Calu3 (cell line): ENCODE measurements around the gene OVAAL. TPM values are rescaled to one million over a fixed set of nuclear protein-coding genes. Genes with fewer than 3 reads are reported as not detected.

Experiments used
- BruUV-seq: library from RNA; stranded (reverse); fragments of 400-500 nt; replicated peaks from 2 replicates; lab custom pipeline; 2021; lab: Mats Ljungman, UMichigan
- CTCF ChIA-PET: fragments of 300-600 bp; sonication (Branson Sonifier 250); formaldehyde crosslinking; loops from one replicate; lab custom pipeline; 2022; ENCODE audit warnings: antibody characterized with exemption; lab: Charles Lee
- DNase-seq: peaks from one replicate; pipeline ENCODE4 v3.0.0; 2022
- H3K27ac Mint-ChIP-seq: one replicate; pipeline ENCODE4 v1.8.0; 2022; ENCODE audit warnings: mixed read lengths; ENCODE audit not compliant: unreplicated experiment
- H3K27me3 Mint-ChIP-seq: one replicate; pipeline ENCODE4 v1.8.0; 2022; ENCODE audit warnings: mixed read lengths; ENCODE audit not compliant: unreplicated experiment
- H3K36me3 Mint-ChIP-seq: one replicate; pipeline ENCODE4 v1.8.0; 2022; ENCODE audit warnings: mild to moderate bottlenecking, moderate library complexity, mixed read lengths; ENCODE audit not compliant: insufficient read depth, unreplicated experiment
- H3K4me1 Mint-ChIP-seq: one replicate; pipeline ENCODE4 v1.8.0; 2022; ENCODE audit warnings: mild to moderate bottlenecking, low read depth, mixed read lengths; ENCODE audit not compliant: unreplicated experiment
- H3K4me3 Mint-ChIP-seq: one replicate; pipeline ENCODE4 v1.8.0; 2022; ENCODE audit warnings: mild to moderate bottlenecking, low read depth, moderate library complexity, mixed read lengths; ENCODE audit not compliant: unreplicated experiment
- H3K9me3 Mint-ChIP-seq: one replicate; pipeline ENCODE4 v1.8.0; 2022; ENCODE audit warnings: low read depth, mixed read lengths; ENCODE audit not compliant: unreplicated experiment
- intact Hi-C: fragments of 100-400 bp; cut with micrococcal nuclease; formaldehyde crosslinking; loops from one replicate; pipeline ENCODE4 v1.10.0; 2022; ENCODE audit not compliant: unreplicated experiment
- total RNA-seq: library from RNA; stranded (reverse); gene quantifications from 2 replicates; pipeline ENCODE4 v1.2.3, GENCODE V29; 2022
- TF ChIP-seq, protein P1 (sequence below): fragments of 200-600 bp; IDR thresholded peaks from one replicate; pipeline ENCODE4 v1.8.0; 2022; ENCODE audit warnings: antibody characterized with exemption; ENCODE audit not compliant: unreplicated experiment

The OVAAL gene
- total RNA-seq, 1 experiment from 2014 or later, result not detected

GRCh38 chr1:180588121-180588520 is 29.4 kb downstream of the OVAAL start:
- no peaks in the 10 kb centered on the region for H3K27me3 Mint-ChIP-seq
- H3K27ac Mint-ChIP-seq, result no peak overlapping the region
- H3K4me1 Mint-ChIP-seq, result peaks cover 25% of the 10 kb centered on the region
- no peak overlapping the region for H3K4me3 Mint-ChIP-seq
- BruUV-seq, result no TSS peak
- TF ChIP-seq, protein P1, sequence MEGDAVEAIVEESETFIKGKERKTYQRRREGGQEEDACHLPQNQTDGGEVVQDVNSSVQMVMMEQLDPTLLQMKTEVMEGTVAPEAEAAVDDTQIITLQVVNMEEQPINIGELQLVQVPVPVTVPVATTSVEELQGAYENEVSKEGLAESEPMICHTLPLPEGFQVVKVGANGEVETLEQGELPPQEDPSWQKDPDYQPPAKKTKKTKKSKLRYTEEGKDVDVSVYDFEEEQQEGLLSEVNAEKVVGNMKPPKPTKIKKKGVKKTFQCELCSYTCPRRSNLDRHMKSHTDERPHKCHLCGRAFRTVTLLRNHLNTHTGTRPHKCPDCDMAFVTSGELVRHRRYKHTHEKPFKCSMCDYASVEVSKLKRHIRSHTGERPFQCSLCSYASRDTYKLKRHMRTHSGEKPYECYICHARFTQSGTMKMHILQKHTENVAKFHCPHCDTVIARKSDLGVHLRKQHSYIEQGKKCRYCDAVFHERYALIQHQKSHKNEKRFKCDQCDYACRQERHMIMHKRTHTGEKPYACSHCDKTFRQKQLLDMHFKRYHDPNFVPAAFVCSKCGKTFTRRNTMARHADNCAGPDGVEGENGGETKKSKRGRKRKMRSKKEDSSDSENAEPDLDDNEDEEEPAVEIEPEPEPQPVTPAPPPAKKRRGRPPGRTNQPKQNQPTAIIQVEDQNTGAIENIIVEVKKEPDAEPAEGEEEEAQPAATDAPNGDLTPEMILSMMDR, result no peak
- no peaks in the 10 kb centered on the region for H3K36me3 Mint-ChIP-seq
- H3K9me3 Mint-ChIP-seq, result no peaks in the 10 kb centered on the region
- intact Hi-C loops, result no loop called here
- CTCF ChIA-PET, result interaction anchor here (0.6 kb wide), 1 partner anchor 10 kb away, joined by 5 read pairs; no protein-coding TSS in a partner anchor
- no peak for DNase-seq

DNA sequence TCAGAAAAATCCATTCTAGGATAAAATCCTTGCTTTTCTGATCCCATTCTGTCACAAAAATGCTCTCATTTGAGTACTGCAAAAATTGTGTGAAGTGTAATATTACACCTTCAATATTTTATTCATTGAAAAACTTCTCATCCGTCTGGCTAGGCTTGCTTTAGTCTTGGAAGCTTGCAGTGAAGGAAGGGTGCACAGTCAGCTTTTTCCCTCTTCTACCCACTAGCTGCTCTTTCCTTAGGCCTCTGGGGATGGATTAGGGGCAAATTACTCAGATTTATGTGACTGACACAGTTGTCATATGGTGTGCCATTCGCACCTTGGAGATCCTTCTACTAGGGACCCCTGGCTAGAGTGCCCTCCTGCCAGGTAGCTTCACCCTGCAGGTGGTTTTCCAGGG is 32.1 kb downstream of the OVAAL start:
- TF ChIP-seq, protein P1, result no peak
- H3K27ac Mint-ChIP-seq, result no peak overlapping the region
- H3K4me3 Mint-ChIP-seq, result no peak overlapping the region
- CTCF ChIA-PET, result no interaction called here
- H3K4me1 Mint-ChIP-seq, result peaks cover 15% of the 10 kb centered on the region
- H3K36me3 Mint-ChIP-seq, result no peaks in the 10 kb centered on the region
- intact Hi-C loops, result no loop called here
- DNase-seq, result no peak
- H3K9me3 Mint-ChIP-seq, result no peaks in the 10 kb centered on the region
- no TSS peak for BruUV-seq
- H3K27me3 Mint-ChIP-seq, result no peaks in the 10 kb centered on the region

- intact Hi-C loops, result no loop called here
- TF ChIP-seq, protein P1, result no peak
- Mint-ChIP-seq H3K9me3 (no peaks in the 10 kb centered on the region), H3K4me1 (peaks cover 10% of the 10 kb centered on the region), H3K36me3 (no peaks in the 10 kb centered on the region), H3K27ac (no peak overlapping the region), H3K4me3 (no peak overlapping the region), H3K27me3 (no peaks in the 10 kb centered on the region)
- DNase-seq, result no peak
- CTCF ChIA-PET, result no interaction called here
- BruUV-seq, result no TSS peak
These were observed 34.6 kb downstream of the OVAAL start for GRCh38 chr1:180593382-180593781.

- Mint-ChIP-seq H3K27ac (no peak overlapping the region), H3K9me3 (no peaks in the 10 kb centered on the region), H3K27me3 (no peaks in the 10 kb centered on the region), H3K36me3 (no peaks in the 10 kb centered on the region), H3K4me1 (peaks cover 19% of the 10 kb centered on the region), H3K4me3 (no peak overlapping the region)
- intact Hi-C loops, result no loop called here
- DNase-seq, result no peak
- BruUV-seq, result no TSS peak
- TF ChIP-seq, protein P1, result no peak
- CTCF ChIA-PET, result no interaction called here
These were observed 36.0 kb downstream of the OVAAL start for GRCh38 chr1:180594723-180595122.
